Heart right ventricle (tissue), 16 donors: Measurements from ENCODE around the gene GALNT16. TPM values are rescaled to one million over a fixed set of nuclear protein-coding genes. Genes with fewer than 3 reads are reported as not detected.

Experiments used
- ATAC-seq, 8 donors: fragments of 200-7000 bp; cut with Tn5 transposase; one replicate each; pipeline ENCODE4 v1.9.1; 2020; ENCODE audit warnings: mild to moderate bottlenecking in 8 of 8, moderate library complexity in 8 of 8, moderate number of reproducible peaks in 1 of 8
- DNase-seq, 2 donors: peaks; one replicate each; pipeline ENCODE4 v3.0.0-alpha.2; 2020
- H3K27ac ChIP-seq, 10 donors: fragments of 200-600 bp; sonication (generic) in 2 of 10; one replicate each; pipeline versions ENCODE4 v1.5.0 to v1.8.0; 2020 to 2022; ENCODE audit warnings: mild to moderate bottlenecking in 3 of 10
- H3K27me3 ChIP-seq, 7 donors: fragments of 200-600 bp; one replicate each; pipeline ENCODE4 v1.8.0; 2021 to 2022; ENCODE audit warnings: mild to moderate bottlenecking in 2 of 7
- H3K36me3 ChIP-seq, 9 donors: fragments of 200-600 bp; sonication (generic) in 1 of 9; one replicate each; pipeline versions ENCODE4 v1.5.0 to v1.8.0; 2020 to 2022; ENCODE audit warnings: mild to moderate bottlenecking in 2 of 9
- H3K4me1 ChIP-seq, 9 donors: fragments of 200-600 bp; sonication (generic) in 1 of 9; one replicate each; pipeline versions ENCODE4 v1.5.0 to v1.8.0; 2020 to 2022; ENCODE audit warnings: mild to moderate bottlenecking in 4 of 9
- H3K4me3 ChIP-seq, 10 donors: fragments of 200-600 bp; sonication (generic) in 2 of 10; one replicate each; pipeline versions ENCODE4 v1.5.0 to v1.8.0; 2020 to 2022; ENCODE audit warnings: mild to moderate bottlenecking in 7 of 10, moderate library complexity in 2 of 10
- H3K9me3 ChIP-seq, 11 donors: fragments of 200-600 bp in 10 of 11; sonication (generic) in 2 of 11; one replicate each; pipeline versions ENCODE4 v1.5.0 to v1.8.0; 2013 to 2022; ENCODE audit warnings: mild to moderate bottlenecking in 2 of 11, control low read depth in 1 of 11, moderate library complexity in 1 of 11
- CTCF ChIP-seq, 9 donors: fragments of 200-600 bp; sonication (generic) in 2 of 9; IDR thresholded peaks; one replicate each; pipeline versions ENCODE4 v1.5.0 to v1.8.0; 2021 to 2022; ENCODE audit warnings: antibody characterized with exemption in 9 of 9, mild to moderate bottlenecking in 5 of 9, moderate library complexity in 1 of 9
- WGBS, 2 donors: extraction: QIAGEN DNeasy Blood & Tissue Kit; methylation state at CpG; one replicate each; pipeline ENCODE4 v1.1.7; 2013; ENCODE audit warnings: inconsistent platforms in 1 of 2; 5-methylcytosine and 5-hydroxymethylcytosine counted together
- intact Hi-C, 10 donors: fragments of 100-400 bp; cut with DNase I; formaldehyde crosslinking; loops; one replicate each; pipeline versions ENCODE4 v1.11.1 to v1.14.2; 2022
- polyA plus RNA-seq, 2 donors: library from polyadenylated mRNA; stranded (reverse); fragments of 200-250 nt; gene quantifications; one replicate each; pipeline ENCODE4 v1.2.3, GENCODE V29; 2013
- total RNA-seq, 10 donors: library from RNA; stranded (reverse); fragmentation: NEBNext Ultra II Directional in 3 of 10; extraction: Animal tissue kit (Norgen Biotek cat#: 25700) in 3 of 10; gene quantifications; one replicate each; pipeline versions ENCODE4 v1.2.1 to v1.2.4, GENCODE V29; 2021 to 2023
- donor health status: Arrhythmogenic right ventricular cardiomyopathy.
- donor health status: ischemic (EF 13 %, LVEDD 7.1; RV severe dilation, severe dysfunction).
- donor health status: healthy with polysubstance abuse.
- donor health status: DM: no; HTN: yes; CAD: no.
- donor health status: DM: no; HTN: no; CAD: no.
- donor health status: ischemic (EF 25% LVEDD 6.9; RV normal size, moderate dysfunction).
- donor health status: ischemic (EF 25% LVEDD 5.7; RV mildly dilated, moderate dysfunction).
- donor health status: healthy.
- donor health status: DM: yes; HTN: yes; CAD: no.
- donor health status: Ischemic cardiomyopathy.
- donor health status: ischemic (EF 35%, LVEDD 5.7; RV mildly dilated, moderate dysfunction).
- donor health status: nonischemic (EF 11% LVEDD 7.7; RV severe dilation, severe dysfunction).
- donor health status: DM: yes; HTN: yes; CAD: no.
- donor health status: PGD.
- donor health status: ischemic (EF 29% LVEDD 5.4; RV normal size, mild dysfunction).
- donor health status: nonischemic (EF 23%, LVEDD 6.1; RV moderate dilation, normal function).

GALNT16 gene
- total and polyA plus RNA-seq, 12 donors: 9.6 to 106 (median 68.3) TPM

GRCh38 chr14:69368381-69368780, 108.4 kb downstream of the GALNT16 start:
- Histone ChIP-seq H3K36me3 (peaks cover 0 to 10% (median 0%) of the 10 kb centered on the region in 9 donors), H3K4me3 (no peak overlapping the region), H3K27ac (no peak overlapping the region), H3K27me3 (no peaks in the 10 kb centered on the region), H3K4me1 (peaks cover 0 to 1% (median 0%) of the 10 kb centered on the region in 9 donors), H3K9me3 (no peaks in the 10 kb centered on the region)
- no peak for TF ChIP-seq CTCF (IDR thresholded peaks at IDR 0.05)
- ATAC-seq (no peak), DNase-seq (no peak)
- intact Hi-C loops: loop anchor here in 2 of 10 donors (10.0 kb wide), 1 partner anchor 224 kb away; no protein-coding TSS in a partner anchor
- 80 to 90% methylated on average over 1 of the region's 1 CpG for WGBS, 2 donors

- Histone ChIP-seq H3K36me3 (peaks cover 0 to 19% (median 0%) of the 10 kb centered on the region in 9 donors), H3K4me1 (no peaks in the 10 kb centered on the region), H3K9me3 (peaks cover 0 to 6% (median 0%) of the 10 kb centered on the region in 11 donors), H3K4me3 (no peak overlapping the region), H3K27me3 (no peaks in the 10 kb centered on the region), H3K27ac (no peak overlapping the region)
- no peak for TF ChIP-seq CTCF (IDR thresholded peaks at IDR 0.05)
- no peak for DNase-seq
- WGBS, 2 donors: 65 to 70% methylated on average over 5 of the region's 5 CpGs
- intact Hi-C loops: no loop called here
- no peak for ATAC-seq
These were observed 110.1 kb downstream of the GALNT16 start for GRCh38 chr14:69370061-69370460.

GRCh38 chr14:69372146-69372545, 112.2 kb downstream of the GALNT16 start:
- H3K27ac ChIP-seq: no peak overlapping the region
- intact Hi-C loops: no loop called here
- H3K36me3 ChIP-seq: peaks cover 0 to 40% (median 0%) of the 10 kb centered on the region in 9 donors
- no peak overlapping the region for H3K4me3 ChIP-seq
- peaks cover 0 to 14% (median 0%) of the 10 kb centered on the region in 11 donors for H3K9me3 ChIP-seq
- no peak for TF ChIP-seq CTCF (IDR thresholded peaks at IDR 0.05)
- WGBS, 2 donors: 96 to 99% methylated on average over 3 of the region's 3 CpGs
- no peak for ATAC-seq
- H3K4me1 ChIP-seq: peaks cover 0 to 7% (median 0%) of the 10 kb centered on the region in 9 donors
- H3K27me3 ChIP-seq: no peaks in the 10 kb centered on the region
- no peak for DNase-seq

- Histone ChIP-seq H3K27ac (no peak overlapping the region), H3K27me3 (no peaks in the 10 kb centered on the region), H3K4me3 (no peak overlapping the region), H3K4me1 (peaks cover 0 to 10% (median 0%) of the 10 kb centered on the region in 9 donors), H3K9me3 (peaks cover 0 to 14% (median 0%) of the 10 kb centered on the region in 11 donors), H3K36me3 (peaks cover 0 to 48% (median 0%) of the 10 kb centered on the region in 9 donors)
- 48 to 60% methylated on average over 1 of the region's 1 CpG for WGBS, 2 donors
- no peak for TF ChIP-seq CTCF (IDR thresholded peaks at IDR 0.05)
- no peak for DNase-seq
- no peak for ATAC-seq
- intact Hi-C loops: no loop called here
These were observed 113.1 kb downstream of the GALNT16 start for GRCh38 chr14:69373104-69373503.
